Measurements from ENCODE around the gene LRRC37A3.
"Not testable (repeated sequence)": the region's sequence is repeated elsewhere in the genome, so short reads cannot be mapped to it uniquely, and the experiment has no call there.

DNA sequence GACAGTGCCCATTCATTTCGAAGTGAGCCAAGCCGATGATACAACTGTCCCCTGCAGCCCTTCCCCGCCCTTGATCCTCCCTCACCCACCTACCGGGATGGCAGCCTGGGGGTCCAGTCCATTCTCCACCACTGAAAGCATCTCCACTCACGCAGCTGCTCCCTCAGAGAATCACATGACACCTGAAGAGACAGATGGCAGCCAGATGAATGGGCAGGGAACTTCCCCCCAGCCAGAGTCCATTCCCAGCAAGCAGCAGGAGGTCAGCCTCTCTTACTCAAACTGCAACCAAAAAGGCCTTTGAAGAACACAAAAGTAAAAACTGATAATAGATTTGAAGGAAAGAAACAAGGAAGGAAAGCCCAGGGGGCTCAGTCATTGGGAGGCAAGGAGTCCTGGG, 90.2 kb downstream of the LRRC37A3 start:
- TF ChIP-seq POLR2A, POLR2AphosphoS5 (IDR thresholded peaks at IDR 0.05): not testable (repeated sequence)
- TF ChIP-seq, protein P1, sequence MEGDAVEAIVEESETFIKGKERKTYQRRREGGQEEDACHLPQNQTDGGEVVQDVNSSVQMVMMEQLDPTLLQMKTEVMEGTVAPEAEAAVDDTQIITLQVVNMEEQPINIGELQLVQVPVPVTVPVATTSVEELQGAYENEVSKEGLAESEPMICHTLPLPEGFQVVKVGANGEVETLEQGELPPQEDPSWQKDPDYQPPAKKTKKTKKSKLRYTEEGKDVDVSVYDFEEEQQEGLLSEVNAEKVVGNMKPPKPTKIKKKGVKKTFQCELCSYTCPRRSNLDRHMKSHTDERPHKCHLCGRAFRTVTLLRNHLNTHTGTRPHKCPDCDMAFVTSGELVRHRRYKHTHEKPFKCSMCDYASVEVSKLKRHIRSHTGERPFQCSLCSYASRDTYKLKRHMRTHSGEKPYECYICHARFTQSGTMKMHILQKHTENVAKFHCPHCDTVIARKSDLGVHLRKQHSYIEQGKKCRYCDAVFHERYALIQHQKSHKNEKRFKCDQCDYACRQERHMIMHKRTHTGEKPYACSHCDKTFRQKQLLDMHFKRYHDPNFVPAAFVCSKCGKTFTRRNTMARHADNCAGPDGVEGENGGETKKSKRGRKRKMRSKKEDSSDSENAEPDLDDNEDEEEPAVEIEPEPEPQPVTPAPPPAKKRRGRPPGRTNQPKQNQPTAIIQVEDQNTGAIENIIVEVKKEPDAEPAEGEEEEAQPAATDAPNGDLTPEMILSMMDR (IDR thresholded peaks at IDR 0.05): not testable (repeated sequence)

Data from suprapubic skin (tissue), 4 donors.